Measurements from ENCODE around the gene FCRL2. TPM values are rescaled to one million over a fixed set of nuclear protein-coding genes. Genes with fewer than 3 reads are reported as not detected.

Gene FCRL2
- total RNA-seq, 1 donor, result not detected

GRCh38 chr1:157775101-157775870 lies 1.6 kb downstream of the FCRL2 start:
- H3K4me3 ChIP-seq (ENCODE audit: low read depth, low read length), result no peak overlapping the region
- DNase-seq (ENCODE audit: low read depth), result no peak
- TF ChIP-seq, protein P1, sequence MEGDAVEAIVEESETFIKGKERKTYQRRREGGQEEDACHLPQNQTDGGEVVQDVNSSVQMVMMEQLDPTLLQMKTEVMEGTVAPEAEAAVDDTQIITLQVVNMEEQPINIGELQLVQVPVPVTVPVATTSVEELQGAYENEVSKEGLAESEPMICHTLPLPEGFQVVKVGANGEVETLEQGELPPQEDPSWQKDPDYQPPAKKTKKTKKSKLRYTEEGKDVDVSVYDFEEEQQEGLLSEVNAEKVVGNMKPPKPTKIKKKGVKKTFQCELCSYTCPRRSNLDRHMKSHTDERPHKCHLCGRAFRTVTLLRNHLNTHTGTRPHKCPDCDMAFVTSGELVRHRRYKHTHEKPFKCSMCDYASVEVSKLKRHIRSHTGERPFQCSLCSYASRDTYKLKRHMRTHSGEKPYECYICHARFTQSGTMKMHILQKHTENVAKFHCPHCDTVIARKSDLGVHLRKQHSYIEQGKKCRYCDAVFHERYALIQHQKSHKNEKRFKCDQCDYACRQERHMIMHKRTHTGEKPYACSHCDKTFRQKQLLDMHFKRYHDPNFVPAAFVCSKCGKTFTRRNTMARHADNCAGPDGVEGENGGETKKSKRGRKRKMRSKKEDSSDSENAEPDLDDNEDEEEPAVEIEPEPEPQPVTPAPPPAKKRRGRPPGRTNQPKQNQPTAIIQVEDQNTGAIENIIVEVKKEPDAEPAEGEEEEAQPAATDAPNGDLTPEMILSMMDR (IDR thresholded peaks at IDR 0.05; ENCODE audit: insufficient read depth, low read length), result no peak

GRCh38 chr1:157774412-157774811 lies 2.5 kb downstream of the FCRL2 start:
- TF ChIP-seq, protein P1 (IDR thresholded peaks at IDR 0.05; ENCODE audit: insufficient read depth, low read length), result no peak
- DNase-seq (ENCODE audit: low read depth), result no peak
- H3K4me3 ChIP-seq (ENCODE audit: low read depth, low read length), result no peak overlapping the region

GRCh38 chr1:157773493-157774350 lies 3.2 kb downstream of the FCRL2 start:
- no peak for DNase-seq (ENCODE audit: low read depth)
- H3K4me3 ChIP-seq (ENCODE audit: low read depth, low read length), result no peak overlapping the region
- TF ChIP-seq, protein P1 (IDR thresholded peaks at IDR 0.05; ENCODE audit: insufficient read depth, low read length), result no peak

- no peak overlapping the region for H3K4me3 ChIP-seq (ENCODE audit: low read depth, low read length)
- no peak for DNase-seq (ENCODE audit: low read depth)
- TF ChIP-seq, protein P1 (IDR thresholded peaks at IDR 0.05; ENCODE audit: insufficient read depth, low read length), result no peak
Measured at GRCh38 chr1:157771661-157772425, 5.1 kb downstream of the FCRL2 start.

DNA sequence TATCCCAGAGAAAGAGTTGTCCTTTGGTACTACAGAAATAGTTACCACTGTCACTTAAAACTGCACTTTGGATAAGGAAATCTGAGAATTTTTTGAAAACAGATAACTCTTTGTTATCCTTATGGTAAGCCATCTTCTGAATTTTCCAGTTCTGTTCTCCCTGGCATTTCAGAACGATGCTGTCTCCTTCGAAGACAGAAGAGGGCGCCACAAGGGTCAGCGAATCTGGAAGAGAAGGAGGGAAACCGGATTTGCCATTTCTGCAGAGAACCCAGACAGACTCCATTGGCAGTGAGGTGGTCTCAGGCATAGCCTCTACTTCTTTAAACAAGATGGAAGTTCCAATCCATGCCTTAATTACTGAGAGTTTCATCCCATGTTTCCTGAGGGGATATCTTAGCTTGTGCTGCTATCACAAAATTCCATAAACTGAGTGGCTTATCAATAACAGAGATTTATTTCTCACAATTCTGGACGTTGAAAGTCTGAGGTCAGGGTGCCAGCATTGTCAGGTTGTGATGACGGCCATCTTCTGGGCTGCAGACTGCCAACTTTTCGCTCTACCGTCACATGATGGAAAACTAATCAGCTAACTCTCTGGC lies 6.4 kb downstream of the FCRL2 start:
- H3K4me3 ChIP-seq (ENCODE audit: low read depth, low read length), result no peak overlapping the region
- no peak for DNase-seq (ENCODE audit: low read depth)
- TF ChIP-seq, protein P1 (IDR thresholded peaks at IDR 0.05; ENCODE audit: insufficient read depth, low read length), result peak; percentile 19

DNA sequence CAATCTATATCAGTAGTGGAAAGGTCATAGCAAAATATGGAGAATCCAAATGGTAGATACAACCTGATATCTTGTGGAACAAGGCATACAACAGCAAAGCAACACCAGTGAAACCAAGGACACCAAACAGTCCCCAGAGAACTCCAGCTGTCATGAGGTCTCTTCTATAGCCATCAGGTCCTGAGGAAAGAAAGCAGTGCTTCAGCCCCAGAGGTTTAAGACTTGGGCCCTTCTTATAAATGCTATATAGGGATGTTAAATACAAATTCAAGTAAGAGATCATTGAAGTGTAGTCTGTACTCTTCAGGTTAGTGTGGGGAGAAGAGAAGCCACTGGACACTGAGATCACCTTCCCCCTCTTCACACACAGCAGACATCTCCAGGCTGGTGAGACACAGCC lies 10.1 kb downstream of the FCRL2 start:
- no peak for DNase-seq (ENCODE audit: low read depth)
- TF ChIP-seq, protein P1 (IDR thresholded peaks at IDR 0.05; ENCODE audit: insufficient read depth, low read length), result no peak
- H3K4me3 ChIP-seq (ENCODE audit: low read depth, low read length), result no peak overlapping the region

Data from fibroblast of the aortic adventitia (primary cell).